ENCODE data around the gene EID2B. TPM values are rescaled to one million over a fixed set of nuclear protein-coding genes. Genes with fewer than 3 reads are reported as not detected.

The EID2B gene
- total RNA-seq, 1 experiment from 2014 or later = 2.1 TPM

DNA sequence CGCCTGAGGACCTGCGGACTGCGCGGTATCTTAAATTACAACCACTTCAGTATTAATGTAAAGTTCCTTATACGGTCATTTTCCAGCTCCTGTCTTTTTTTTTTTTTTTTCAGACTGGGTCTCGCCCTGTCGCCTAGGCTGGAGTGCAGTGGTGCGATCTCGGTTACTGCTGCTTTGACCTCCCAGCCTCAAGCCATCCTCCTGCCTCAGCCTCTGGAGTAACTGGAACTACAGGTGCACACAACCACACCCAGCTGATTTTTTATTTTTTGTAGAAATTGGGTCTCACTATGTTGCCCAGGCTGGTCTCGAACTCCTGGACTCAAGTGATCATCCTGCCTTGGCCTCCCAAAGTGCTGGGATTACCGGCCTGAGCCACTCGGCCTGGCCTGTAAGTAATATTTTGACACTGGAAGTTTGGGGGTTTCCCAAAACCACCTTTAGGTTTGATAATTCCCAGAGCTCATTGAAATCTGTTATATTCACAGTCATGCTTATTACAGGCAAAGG is 406 bp upstream of the EID2B start:
- DNase-seq (ENCODE audit: low spot score) = no peak

DNA sequence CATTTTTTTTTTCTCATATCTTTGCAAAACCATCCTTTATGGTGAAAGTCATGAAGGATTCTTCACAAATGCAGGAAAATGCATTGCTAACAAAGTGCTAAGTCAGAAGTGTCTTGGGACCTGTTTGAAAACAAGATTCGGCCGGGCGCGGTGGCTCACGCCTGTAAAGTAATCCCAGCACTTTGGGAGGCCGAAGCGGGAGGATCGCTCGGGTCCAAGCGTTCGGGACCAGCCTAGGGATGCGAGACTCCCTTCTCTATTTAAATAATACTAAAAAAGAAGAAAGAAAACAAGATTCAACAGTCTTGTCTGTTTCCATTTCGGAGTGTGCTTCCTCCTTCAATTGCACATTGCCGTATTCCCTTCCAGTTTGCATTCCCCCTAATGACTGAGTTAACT is 819 bp downstream of the EID2B start:
- DNase-seq (ENCODE audit: low spot score) = no peak

DNA sequence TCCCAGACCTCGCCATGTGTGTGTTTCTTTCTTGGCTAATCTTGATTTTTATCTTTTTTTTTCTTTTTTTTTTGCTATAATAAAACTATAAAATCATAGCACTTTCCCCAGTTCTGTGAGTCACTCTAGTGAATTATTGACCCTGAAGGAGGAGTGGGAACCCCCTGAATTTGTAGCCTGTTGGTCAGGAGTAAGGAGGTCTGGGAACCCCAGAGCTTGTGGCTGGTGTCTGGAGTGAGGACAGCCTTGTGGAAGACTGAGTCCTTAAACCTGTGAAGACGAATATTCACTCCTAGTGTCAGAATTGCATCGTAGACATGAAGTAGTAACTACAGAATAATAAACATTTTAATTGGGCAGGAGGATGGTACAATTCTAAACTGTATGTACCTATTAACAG is 7.4 kb downstream of the EID2B start:
- DNase-seq (ENCODE audit: low spot score) = no peak

DNA sequence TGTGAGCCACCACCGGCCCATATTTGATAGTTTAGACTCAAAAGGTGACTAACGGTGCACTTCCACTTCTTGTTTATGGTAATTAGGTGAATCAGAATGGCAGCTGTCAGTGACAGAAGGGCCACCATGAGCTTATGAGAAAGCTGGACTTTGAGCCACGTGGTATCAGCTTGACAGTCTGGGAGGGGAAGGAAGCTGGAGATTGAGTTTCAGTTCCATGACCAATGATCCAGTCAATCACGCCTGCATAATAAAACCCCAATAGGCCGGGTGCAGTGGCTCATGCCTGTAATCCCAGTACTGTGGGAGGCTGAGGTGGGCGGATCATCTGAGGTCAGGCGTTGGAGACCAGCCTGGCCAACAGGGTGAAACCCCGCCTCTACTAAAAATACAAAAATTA is 8.2 kb downstream of the EID2B start:
- DNase-seq (ENCODE audit: low spot score) = no peak

DNA sequence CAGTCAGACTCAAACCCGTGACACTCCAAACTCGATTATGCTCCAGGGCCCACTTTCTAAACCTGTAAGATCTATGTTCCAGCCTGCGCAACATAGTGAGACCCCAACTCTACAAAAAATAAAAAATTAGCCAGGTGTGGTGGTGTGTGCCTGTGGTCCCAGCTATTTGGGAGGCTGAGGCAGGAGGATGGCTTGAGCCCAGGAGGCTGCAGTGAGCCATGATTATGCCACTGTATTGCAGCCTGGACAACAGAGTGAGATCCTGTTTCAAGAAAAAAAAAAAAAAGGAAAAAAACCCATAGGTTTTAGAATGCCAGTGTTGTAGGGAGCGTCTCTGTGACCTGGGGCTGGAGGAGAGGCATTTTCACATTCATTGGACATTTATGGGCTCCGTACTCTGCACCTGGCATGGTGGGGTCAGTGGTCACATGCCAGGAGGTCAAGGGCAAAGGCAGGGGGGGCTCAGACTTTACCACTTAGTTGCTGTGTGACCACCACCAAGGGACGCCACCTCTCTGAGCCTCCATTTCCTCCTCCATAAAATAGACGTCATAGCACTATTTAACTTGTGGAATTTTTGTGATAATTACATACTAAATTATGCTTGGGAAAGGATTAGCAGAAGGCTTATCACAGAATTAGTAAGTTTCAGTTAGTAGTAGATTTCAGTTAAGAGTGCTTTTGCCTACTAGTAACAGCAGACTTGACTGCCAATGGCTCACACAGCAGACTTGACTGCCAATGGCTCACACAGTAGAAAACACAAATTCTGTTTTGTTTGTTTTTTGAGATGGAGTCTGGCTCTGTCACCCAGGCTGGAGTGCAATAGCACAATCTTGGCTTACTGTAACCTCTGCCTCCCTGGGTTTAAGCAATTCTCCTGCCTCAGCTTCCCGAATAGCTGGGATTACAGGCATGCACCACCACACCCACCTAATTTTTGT is 11.8 kb downstream of the EID2B start:
- no peak for DNase-seq (ENCODE audit: low spot score)

DNA sequence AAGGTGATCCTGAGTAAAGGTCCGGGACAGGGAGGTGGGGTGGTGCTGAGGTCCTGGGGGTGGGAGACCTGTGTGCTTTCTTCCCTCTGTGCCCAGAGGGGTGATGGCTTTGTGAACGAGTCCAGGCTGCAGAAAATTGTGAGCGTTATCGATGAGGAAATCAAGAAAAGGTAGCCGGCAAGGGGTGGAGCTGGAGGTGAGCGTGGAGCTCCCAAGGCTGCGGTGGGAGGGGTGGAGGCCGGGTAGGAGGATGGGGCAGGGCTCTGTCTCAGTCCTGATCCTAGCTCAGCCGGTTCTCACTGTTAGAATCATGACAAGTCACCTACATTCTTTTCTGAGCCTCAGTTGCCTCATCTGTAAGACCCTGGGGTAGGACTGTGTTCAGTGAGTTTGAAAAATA is 13.7 kb downstream of the EID2B start:
- DNase-seq (ENCODE audit: low spot score) = peak; percentile 46

DNA sequence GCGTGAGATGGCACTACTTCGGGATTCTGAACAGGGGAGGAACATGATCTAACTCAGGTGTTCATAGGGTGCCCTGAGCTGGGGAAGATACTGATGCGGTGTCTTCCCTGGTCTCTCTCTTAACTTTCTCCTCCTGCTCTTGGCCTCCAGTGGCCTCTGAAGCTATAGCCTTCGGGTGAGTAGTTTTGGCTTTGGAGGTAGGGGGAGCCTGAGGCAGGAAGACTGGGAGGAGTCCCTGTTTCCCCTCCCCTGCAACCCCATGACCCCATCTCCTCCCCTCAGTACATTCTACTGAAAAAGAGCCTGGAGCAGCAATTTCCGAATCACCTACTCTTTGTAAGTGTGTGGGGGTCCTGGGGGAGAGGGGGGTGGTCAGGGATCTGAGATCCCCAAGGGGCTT is 14.2 kb downstream of the EID2B start:
- no peak for DNase-seq (ENCODE audit: low spot score)

DNA sequence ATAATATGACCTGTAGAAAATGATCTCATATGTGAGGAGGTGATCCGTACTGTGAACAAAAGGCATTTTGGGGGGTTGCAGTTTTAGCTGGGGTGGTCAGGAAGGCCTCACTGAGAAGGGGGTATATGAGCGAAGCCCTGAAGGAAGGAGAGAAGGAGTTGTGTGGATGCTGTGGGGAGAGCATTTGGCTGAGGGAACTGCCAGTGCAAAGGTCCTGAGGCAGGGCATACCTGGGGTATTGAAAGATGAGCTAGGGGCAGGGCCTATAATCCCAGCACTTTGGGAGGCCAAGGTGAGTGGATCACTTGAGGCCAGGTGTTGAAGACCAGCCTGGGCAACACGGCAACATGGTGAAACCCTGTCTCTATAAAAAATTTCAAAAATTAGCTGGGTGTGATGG is 15.2 kb downstream of the EID2B start:
- no peak for DNase-seq (ENCODE audit: low spot score)

DNA sequence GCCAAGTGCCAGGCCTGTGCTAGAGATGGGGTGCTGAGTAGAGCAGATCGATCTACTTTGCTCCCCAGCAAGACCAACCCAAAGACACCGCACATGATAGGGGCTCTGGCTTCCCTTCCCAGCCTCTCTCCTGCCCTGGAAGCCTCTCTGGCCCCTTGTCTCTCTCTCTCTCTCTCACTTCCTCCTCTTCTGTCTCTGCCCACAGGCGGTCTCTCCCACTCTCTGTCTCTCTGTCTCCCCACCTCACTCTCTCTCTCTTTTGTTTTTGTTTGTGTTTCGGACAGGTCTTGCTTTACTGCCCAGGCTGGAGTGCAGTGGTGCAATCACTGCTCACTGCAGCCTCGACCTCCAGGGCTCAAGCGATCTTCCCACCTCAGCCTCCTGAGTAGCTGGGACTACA is 16.4 kb downstream of the EID2B start:
- no peak for DNase-seq (ENCODE audit: low spot score)

DNA sequence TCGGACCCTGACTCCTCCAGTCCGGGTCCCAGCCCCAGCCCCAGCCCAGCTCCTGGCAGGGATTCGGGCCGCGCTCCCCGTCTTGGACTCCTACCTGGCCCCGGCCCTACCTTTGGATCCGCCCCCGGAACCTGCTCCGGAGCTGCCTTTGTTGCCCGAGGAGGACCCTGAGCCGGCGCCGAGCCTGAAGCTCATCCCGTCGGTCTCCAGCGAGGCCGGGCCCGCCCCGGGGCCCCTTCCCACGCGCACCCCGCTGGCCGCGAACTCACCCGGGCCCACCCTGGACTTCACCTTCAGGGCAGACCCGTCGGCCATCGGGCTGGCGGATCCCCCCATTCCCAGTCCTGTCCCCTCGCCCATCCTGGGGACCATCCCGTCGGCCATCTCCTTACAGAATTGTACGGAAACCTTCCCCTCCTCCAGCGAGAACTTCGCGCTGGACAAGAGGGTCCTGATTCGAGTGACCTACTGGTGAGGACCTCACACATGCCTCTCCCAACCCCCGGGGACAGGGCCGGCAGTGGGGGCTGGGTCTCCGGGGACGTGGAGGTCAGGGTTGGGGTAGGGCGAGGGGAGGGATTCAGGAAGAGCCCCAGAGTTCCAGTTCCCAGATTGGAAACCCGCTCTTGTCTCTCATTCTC is 17.0 kb downstream of the EID2B start:
- no peak for DNase-seq (ENCODE audit: low spot score)

DNA sequence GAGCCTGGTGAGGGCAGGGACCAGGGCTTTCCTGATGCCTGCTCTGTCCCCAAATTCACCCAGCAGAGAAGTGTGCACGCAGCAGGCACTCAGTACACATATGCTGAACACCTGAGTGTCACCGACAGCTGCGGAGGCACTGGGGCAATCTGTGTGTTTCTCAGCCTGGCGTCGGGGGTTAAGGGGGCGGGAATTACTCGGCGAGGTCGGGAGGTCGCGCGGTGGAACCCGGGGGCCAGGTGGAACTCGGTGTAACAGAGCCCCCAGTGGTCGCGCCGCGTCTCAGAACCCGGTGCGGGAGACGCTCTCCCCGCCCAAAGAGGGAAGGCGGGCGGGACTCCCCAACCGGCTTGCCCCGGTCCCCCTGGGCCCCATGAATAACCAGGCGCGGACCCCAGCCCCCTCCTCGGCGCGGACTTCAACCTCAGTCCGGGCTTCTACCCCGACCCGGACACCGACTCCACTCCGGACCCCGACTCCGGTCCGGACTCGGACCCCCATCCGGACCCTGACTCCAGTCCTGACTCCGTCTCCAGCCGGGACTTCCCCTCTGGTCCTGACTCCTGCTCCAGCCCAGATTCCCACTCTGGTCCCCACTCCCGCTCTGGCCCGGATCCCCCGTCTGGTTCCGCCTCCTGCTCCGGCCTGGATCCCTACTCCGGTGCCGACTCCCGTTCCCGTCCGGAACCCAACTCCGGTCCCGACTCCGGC is 17.7 kb downstream of the EID2B start, which contains the start of gene SELENOV:
TSS of gene SELENOV (plus strand) at position 300 of the 711 bp plus-strand sequence. CDS start at position 374, 74 bp downstream.
- DNase-seq (ENCODE audit: low spot score) = no peak

DNA sequence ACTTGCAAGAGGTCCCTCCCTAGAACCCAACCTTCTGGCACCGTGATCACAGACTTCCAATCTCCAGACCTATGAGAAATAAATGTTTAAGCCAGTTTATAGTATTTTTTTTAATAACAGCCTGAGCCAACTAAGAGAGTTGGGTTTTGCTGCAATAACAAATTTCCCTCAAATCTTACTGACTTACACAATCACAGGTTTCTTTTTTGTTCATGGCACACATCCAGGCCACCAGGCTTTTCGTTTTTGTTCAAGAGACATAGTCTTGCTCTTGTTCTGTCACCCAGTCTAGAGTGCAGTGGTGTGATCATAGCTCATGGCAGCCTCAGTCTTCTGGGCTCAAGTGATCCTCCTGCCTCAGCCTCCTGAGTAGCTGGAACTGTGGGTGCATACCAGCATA is 19.7 kb downstream of the EID2B start:
- no peak for DNase-seq (ENCODE audit: low spot score)

DNA sequence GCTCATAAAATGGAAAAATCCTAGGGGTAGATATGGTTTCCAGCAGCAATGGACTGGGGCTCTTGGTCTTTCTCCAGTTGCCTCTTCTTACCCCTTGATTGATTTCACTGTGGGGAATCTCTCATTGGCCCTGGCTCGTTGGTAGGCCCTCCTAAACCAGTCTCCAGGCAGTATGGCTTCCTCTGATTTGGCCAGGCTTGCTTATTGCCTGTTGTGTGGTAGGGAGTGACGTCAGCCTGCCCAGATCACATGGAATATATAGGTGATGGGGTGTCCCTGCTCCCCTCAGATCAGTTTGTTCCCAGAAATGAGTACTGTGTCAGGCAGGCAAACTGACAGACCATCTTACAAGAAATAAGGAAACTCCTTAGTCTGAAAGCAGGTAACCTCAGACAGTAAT is 23.4 kb downstream of the EID2B start:
- no peak for DNase-seq (ENCODE audit: low spot score)

DNA sequence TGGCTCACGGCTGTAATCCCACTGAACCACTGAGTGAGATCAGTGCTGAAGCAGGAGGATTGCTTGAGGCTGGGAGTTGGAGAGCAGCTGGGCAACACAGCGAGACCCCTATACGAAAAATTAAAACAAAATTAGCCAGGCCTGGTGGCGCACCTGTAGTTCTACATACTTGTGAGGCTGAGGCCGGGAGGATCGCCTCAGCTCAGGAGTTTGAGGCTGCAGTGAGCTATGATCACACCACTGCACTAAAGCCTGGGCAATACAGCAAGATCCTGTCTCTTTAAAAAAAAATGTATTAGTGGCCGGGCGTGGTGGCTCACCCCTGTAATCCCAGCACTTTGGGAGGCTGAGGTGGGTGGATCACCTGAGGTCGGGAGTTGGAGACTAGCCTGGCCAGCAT is 24.0 kb downstream of the EID2B start:
- no peak for DNase-seq (ENCODE audit: low spot score)

DNA sequence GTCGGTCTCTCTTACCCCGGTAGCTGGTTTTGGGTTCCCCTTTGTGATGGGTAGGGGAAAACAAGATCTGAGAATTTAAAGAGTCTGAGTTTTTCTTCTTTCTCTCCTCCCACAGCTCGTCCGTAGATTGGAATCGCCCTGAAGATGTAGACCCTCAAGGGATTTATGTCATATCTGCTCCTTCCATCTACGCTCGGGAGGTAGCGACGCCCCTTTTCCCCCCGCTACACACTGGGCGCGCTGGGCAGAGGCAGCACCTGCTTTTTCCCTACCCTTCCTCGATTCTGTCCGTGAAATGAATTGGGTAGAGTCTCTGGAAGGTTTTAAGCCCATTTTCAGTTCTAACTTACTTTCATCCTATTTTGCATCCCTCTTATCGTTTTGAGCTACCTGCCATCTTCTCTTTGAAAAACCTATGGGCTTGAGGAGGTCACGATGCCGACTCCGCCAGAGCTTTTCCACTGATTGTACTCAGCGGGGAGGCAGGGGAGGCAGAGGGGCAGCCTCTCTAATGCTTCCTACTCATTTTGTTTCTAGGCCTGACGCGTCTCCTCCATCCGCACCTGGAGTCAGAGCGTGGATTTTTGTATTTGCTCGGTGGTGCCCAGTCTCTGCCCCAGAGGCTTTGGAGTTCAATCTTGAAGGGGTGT is 24.8 kb downstream of the EID2B start:
- DNase-seq (ENCODE audit: low spot score) = no peak

DNA sequence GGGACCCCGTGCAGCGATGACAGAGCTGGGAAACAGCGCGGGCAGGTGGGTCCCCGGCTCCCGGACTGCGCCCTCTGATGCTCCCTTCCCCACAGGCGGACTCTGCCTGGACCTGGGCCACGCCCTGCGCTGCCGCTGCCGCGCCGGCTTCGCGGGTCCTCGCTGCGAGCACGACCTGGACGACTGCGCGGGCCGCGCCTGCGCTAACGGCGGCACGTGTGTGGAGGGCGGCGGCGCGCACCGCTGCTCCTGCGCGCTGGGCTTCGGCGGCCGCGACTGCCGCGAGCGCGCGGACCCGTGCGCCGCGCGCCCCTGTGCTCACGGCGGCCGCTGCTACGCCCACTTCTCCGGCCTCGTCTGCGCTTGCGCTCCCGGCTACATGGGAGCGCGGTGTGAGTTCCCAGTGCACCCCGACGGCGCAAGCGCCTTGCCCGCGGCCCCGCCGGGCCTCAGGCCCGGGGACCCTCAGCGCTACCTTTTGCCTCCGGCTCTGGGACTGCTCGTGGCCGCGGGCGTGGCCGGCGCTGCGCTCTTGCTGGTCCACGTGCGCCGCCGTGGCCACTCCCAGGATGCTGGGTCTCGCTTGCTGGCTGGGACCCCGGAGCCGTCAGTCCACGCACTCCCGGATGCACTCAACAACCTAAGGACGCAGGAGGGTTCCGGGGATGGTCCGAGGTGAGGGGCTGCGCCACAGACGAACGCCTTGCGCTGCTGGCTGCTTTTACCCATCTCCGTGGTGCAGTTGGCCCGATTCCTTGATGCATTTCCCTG is 25.5 kb downstream of the EID2B start:
- DNase-seq (ENCODE audit: low spot score) = no peak

DNA sequence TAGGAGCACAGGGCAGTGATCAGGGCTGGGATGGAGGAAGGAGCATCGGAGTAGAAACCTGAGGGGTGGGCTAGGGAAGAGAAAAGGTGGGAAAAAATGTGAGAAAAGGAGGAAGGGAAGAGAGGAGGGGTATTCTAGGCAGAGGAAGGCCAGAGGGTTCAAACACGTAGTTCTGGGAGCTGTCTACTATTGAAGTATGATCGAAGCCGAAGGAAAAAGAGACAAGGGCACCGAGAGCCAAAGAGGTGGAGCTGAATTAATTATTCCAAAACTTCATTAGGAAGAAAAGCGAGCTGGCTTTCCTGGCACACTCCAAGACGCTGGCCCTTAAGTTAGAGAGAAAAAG is 26.1 kb downstream of the EID2B start:
- DNase-seq (ENCODE audit: low spot score) = no peak

DNA sequence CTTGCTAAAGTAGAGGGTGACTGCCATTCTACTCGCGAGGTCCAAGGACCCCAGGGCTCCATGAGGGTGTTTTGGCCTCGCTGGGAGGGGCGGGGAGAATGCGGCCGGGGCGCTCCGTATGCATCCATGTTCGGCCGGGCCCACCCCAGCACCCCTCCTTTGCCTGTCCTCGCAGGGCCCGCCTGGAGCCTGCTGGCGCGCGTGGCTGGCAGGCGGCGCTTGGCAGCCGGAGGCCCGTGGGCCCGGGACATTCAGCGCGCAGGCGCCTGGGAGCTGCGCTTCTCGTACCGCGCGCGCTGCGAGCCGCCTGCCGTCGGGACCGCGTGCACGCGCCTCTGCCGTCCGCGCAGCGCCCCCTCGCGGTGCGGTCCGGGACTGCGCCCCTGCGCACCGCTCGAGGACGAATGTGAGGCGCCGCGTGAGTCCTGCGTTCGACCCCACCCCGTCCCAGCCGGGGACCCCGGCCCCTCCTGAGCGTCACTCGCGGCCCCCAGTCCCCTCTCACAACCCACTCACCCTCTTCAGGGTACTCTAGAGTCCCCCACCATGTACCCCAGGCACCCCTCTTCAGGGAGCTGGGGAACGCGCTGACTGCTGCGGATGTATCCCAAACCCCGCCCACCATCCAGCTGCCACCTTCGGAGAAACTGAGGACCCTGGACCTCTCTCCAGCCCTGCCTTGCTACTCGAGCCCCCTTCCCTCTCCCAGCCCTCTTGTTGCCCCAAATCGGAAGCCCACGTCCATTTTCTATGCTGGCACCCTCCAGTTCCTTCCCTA is 29.8 kb downstream of the EID2B start:
- DNase-seq (ENCODE audit: low spot score) = peak; percentile 61

DNA sequence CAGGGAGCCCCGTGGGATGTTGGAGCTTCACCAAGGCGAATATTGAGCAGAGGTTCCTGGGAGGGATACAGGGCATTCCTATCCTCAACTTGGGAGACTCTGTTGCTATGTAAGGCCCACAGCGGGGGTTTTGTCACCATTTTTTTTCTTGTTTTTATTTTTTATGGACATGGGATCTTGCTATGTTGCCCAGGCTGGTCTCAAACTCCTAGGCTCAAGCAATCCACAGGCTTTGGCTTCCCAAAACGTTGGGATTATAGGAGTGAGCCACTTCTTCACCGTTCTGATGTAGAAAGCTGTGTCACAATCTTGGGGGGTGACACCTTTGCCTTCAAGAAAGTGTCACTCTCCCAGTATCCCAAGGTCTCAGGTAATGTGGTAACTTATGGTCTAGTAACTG is 31.3 kb downstream of the EID2B start:
- no peak for DNase-seq (ENCODE audit: low spot score)

DNA sequence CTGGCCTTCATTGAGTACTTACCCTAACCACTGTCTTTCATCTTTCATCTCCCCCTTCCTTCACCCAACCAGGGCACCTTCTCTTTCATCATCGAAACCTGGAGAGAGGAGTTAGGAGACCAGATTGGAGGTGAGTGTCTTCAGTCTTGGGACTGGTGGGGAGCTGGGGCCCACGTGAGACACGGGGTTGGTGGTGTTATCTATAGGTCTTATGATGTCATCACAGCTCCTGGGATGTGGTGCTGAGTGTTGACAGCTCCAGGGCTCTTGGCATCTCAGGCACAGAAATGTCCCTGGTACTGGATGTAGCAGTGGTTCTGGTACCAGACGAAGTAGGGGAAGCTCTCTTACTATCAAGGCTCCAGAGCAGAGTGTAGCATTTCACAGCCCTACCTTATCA is 32.1 kb downstream of the EID2B start:
- DNase-seq (ENCODE audit: low spot score) = no peak

Measured in HT-29 (cell line).